Measurements from ENCODE around the gene IFRD1.
"Not testable (repeated sequence)": the region's sequence is repeated elsewhere in the genome, so short reads cannot be mapped to it uniquely, and the experiment has no call there.

Gene IFRD1

GRCh38 chr7:112512451-112513210 lies 62.4 kb downstream of the IFRD1 start:
- no peak overlapping the region for H3K27ac ChIP-seq (ENCODE audit: insufficient read depth, low read depth, low read length, poor library complexity, severe bottlenecking)
- H3K4me1 ChIP-seq (ENCODE audit: control insufficient read depth, insufficient read depth, low read length) = no peaks in the 10 kb centered on the region
- H3K9me3 ChIP-seq (ENCODE audit: control insufficient read depth, low read length) = no peaks in the 10 kb centered on the region
- no peaks in the 10 kb centered on the region for H3K36me3 ChIP-seq (ENCODE audit: control insufficient read depth, insufficient read depth, low read length)
- 88 to 93% methylated on average over 2 to 5 of the region's 5 CpGs for WGBS, 2 experiments
- H3K27me3 ChIP-seq (ENCODE audit: control insufficient read depth, insufficient read depth, low read length, poor library complexity, severe bottlenecking) = no peaks in the 10 kb centered on the region
- no peak overlapping the region for H3K4me3 ChIP-seq (ENCODE audit: insufficient read depth, low read depth, low read length)

GRCh38 chr7:112515989-112516388 lies 65.7 kb downstream of the IFRD1 start:
- Histone ChIP-seq H3K27me3 (ENCODE audit: control insufficient read depth, insufficient read depth, low read length, poor library complexity, severe bottlenecking) (no peaks in the 10 kb centered on the region), H3K36me3 (ENCODE audit: control insufficient read depth, insufficient read depth, low read length) (no peaks in the 10 kb centered on the region), H3K4me3 (ENCODE audit: insufficient read depth, low read depth, low read length) (no peak overlapping the region), H3K4me1 (ENCODE audit: control insufficient read depth, insufficient read depth, low read length) (no peaks in the 10 kb centered on the region), H3K27ac (ENCODE audit: insufficient read depth, low read depth, low read length, poor library complexity, severe bottlenecking) (no peak overlapping the region), H3K9me3 (ENCODE audit: control insufficient read depth, low read length) (no peaks in the 10 kb centered on the region)
- 93 to 97% methylated on average over 5 of the region's 5 CpGs for WGBS, 2 experiments

DNA sequence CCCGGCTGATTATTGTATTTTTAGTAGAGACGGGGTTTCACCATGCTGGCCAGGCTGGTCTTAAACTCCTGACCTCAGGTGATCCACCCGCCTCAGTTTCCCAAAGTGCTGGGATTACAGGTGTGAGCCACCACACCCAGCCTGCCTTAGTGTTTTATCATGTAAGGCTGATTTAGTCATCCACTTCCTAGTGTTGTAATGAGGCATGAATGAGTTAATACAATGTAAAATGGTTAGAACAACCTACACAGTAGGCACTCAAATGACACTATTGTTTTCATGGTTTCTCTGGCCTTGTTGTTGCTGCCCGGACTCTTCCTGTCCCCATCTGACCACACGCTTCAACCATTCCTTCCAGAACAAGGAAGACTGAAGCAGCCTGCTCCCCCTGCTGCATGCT lies 66.2 kb downstream of the IFRD1 start:
- H3K27ac ChIP-seq (ENCODE audit: insufficient read depth, low read depth, low read length, poor library complexity, severe bottlenecking); H3K4me3 ChIP-seq (ENCODE audit: insufficient read depth, low read depth, low read length); H3K27me3 ChIP-seq (ENCODE audit: control insufficient read depth, insufficient read depth, low read length, poor library complexity, severe bottlenecking); H3K36me3 ChIP-seq (ENCODE audit: control insufficient read depth, insufficient read depth, low read length); H3K9me3 ChIP-seq (ENCODE audit: control insufficient read depth, low read length); H3K4me1 ChIP-seq (ENCODE audit: control insufficient read depth, insufficient read depth, low read length): not testable (repeated sequence)
- 86 to 90% methylated on average over 5 of the region's 5 CpGs for WGBS, 2 experiments

DNA sequence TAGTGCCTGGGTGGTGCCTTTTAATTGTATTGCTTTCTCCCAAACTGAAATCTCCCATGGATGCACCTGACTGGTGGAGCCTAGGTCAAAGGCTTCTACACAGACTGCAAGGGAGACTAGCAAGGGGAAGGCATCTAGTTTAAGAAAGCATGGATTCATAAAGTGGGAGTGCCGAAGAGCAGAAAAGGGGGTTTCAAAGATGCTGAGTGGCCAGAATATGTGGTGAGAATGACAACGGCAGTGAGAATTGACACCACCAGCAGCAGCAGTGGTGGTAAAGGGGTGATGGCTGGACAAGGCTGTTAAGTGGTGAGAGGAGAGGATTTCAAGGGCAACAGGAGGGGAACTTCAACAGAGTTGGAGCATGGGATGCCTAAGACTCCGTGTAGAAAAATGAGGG lies 67.2 kb downstream of the IFRD1 start:
- no peaks in the 10 kb centered on the region for H3K27me3 ChIP-seq (ENCODE audit: control insufficient read depth, insufficient read depth, low read length, poor library complexity, severe bottlenecking)
- no peaks in the 10 kb centered on the region for H3K4me1 ChIP-seq (ENCODE audit: control insufficient read depth, insufficient read depth, low read length)
- H3K36me3 ChIP-seq (ENCODE audit: control insufficient read depth, insufficient read depth, low read length) = no peaks in the 10 kb centered on the region
- 95% methylated on average over 3 of the region's 3 CpGs for WGBS, 2 experiments
- no peak overlapping the region for H3K27ac ChIP-seq (ENCODE audit: insufficient read depth, low read depth, low read length, poor library complexity, severe bottlenecking)
- H3K4me3 ChIP-seq (ENCODE audit: insufficient read depth, low read depth, low read length) = no peak overlapping the region
- no peaks in the 10 kb centered on the region for H3K9me3 ChIP-seq (ENCODE audit: control insufficient read depth, low read length)

DNA sequence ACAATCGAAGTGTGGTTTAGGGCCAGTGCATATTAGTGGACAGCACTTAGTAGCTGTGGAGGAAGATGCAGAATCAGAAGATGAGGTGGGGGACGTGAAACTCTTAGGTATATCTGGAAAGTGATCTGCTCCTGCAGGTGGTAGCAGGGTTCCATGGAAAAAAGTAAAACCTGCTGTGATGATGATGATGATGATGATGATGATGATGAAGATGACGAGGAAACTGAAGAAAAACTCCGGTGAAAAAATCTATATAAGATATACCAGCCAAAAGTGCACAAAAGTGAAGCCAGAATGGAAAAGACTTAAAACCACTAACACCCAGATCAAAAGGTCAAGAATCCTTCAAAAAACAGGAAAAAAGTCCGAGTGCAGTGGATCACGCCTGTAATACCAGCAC lies 70.5 kb downstream of the IFRD1 start:
- H3K27me3 ChIP-seq (ENCODE audit: control insufficient read depth, insufficient read depth, low read length, poor library complexity, severe bottlenecking) = no peaks in the 10 kb centered on the region
- no peak overlapping the region for H3K27ac ChIP-seq (ENCODE audit: insufficient read depth, low read depth, low read length, poor library complexity, severe bottlenecking)
- H3K4me1 ChIP-seq (ENCODE audit: control insufficient read depth, insufficient read depth, low read length) = no peaks in the 10 kb centered on the region
- H3K36me3 ChIP-seq (ENCODE audit: control insufficient read depth, insufficient read depth, low read length) = no peaks in the 10 kb centered on the region
- no peaks in the 10 kb centered on the region for H3K9me3 ChIP-seq (ENCODE audit: control insufficient read depth, low read length)
- WGBS, 2 experiments = 94% methylated on average over 6 of the region's 6 CpGs
- H3K4me3 ChIP-seq (ENCODE audit: insufficient read depth, low read depth, low read length) = no peak overlapping the region

DNA sequence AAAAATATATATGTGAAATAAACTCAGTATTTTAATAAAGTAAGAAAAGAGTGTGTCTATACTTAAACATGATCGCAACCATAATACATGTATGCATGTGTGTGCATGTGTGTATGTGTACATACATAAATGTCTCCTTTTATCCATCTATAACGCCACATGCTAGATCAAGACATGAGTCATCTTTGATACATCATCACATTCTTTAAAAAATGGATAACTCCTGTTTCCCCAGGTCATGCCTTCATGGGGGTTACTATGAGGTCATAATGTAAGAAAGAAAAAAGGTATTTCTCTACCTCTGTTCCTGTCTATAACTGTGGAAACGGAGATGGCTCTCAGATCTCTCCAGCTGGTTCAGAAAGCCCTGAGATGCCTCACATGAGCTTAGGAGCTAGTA lies 71.7 kb downstream of the IFRD1 start:
- no peaks in the 10 kb centered on the region for H3K4me1 ChIP-seq (ENCODE audit: control insufficient read depth, insufficient read depth, low read length)
- H3K4me3 ChIP-seq (ENCODE audit: insufficient read depth, low read depth, low read length) = no peak overlapping the region
- no peaks in the 10 kb centered on the region for H3K27me3 ChIP-seq (ENCODE audit: control insufficient read depth, insufficient read depth, low read length, poor library complexity, severe bottlenecking)
- no peak overlapping the region for H3K27ac ChIP-seq (ENCODE audit: insufficient read depth, low read depth, low read length, poor library complexity, severe bottlenecking)
- 92 to 93% methylated on average over 1 to 3 of the region's 3 CpGs for WGBS, 2 experiments
- H3K36me3 ChIP-seq (ENCODE audit: control insufficient read depth, insufficient read depth, low read length) = no peaks in the 10 kb centered on the region
- H3K9me3 ChIP-seq (ENCODE audit: control insufficient read depth, low read length) = no peaks in the 10 kb centered on the region

DNA sequence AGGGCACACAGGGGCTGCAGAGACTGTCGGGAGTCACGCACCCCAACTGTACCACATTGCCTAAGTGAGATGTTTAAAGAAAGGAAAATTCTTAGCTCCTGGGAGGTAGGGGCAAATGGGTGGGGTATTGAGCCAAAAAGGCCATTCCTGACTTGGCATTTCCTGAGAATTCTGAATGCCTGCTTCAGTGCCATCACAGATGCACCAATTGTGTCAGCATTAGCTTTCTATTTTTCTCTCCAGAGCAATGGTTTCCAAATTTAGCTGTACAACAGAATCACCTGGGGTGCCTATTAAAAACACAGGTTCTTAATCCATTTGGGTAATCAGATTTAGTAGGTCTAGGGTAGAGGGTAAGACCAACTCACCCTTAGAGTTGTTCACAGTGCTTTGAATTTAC lies 73.6 kb downstream of the IFRD1 start:
- no peak overlapping the region for H3K4me3 ChIP-seq (ENCODE audit: insufficient read depth, low read depth, low read length)
- H3K27ac ChIP-seq (ENCODE audit: insufficient read depth, low read depth, low read length, poor library complexity, severe bottlenecking) = no peak overlapping the region
- no peaks in the 10 kb centered on the region for H3K4me1 ChIP-seq (ENCODE audit: control insufficient read depth, insufficient read depth, low read length)
- 93 to 94% methylated on average over 2 of the region's 2 CpGs for WGBS, 2 experiments
- H3K27me3 ChIP-seq (ENCODE audit: control insufficient read depth, insufficient read depth, low read length, poor library complexity, severe bottlenecking) = no peaks in the 10 kb centered on the region
- H3K9me3 ChIP-seq (ENCODE audit: control insufficient read depth, low read length) = no peaks in the 10 kb centered on the region
- H3K36me3 ChIP-seq (ENCODE audit: control insufficient read depth, insufficient read depth, low read length) = no peaks in the 10 kb centered on the region

Measured in ectodermal cell (in vitro differentiated cells).